MM.1S (cell line): ENCODE measurements around the gene CTNNA3.

ENCODE experiments used
- DNase-seq: peaks from one replicate; pipeline ENCODE4 v3.0.0-alpha.2; 2015
- H2AFZ ChIP-seq: fragments of 300-600 bp; sonication (generic); 2 replicates; pipeline ENCODE4 v1.6.0; 2016; ENCODE audit warnings: antibody characterized with exemption, low read length
- H3F3A ChIP-seq: fragments of 300-600 bp; sonication (generic); 2 replicates; pipeline ENCODE4 v1.6.1; 2016; ENCODE audit warnings: mild to moderate bottlenecking, antibody characterized with exemption, low read length, moderate library complexity, mixed read lengths; ENCODE audit not compliant: insufficient read depth
- H3K27ac ChIP-seq: fragments of 300-600 bp; sonication (generic); 2 replicates; pipeline ENCODE4 v1.5.1; 2016; ENCODE audit warnings: mild to moderate bottlenecking, low read length
- H3K27me3 ChIP-seq: fragments of 300-600 bp; sonication (generic); replicated peaks from 2 replicates; pipeline ENCODE4 v1.6.0; 2016; ENCODE audit warnings: low read length; ENCODE audit not compliant: insufficient read depth
- H3K36me3 ChIP-seq: fragments of 300-600 bp; sonication (generic); replicated peaks from 2 replicates; pipeline ENCODE4 v1.6.1; 2016; ENCODE audit warnings: mild to moderate bottlenecking, low read length, mixed read lengths; ENCODE audit not compliant: insufficient read depth
- H3K4me1 ChIP-seq: fragments of 300-600 bp; sonication (generic); 2 replicates; pipeline ENCODE4 v1.6.1; 2016; ENCODE audit warnings: low read length, mixed read lengths
- H3K4me2 ChIP-seq: fragments of 300-600 bp; sonication (generic); 2 replicates; pipeline ENCODE4 v1.6.0; 2016; ENCODE audit warnings: low read depth, low read length
- H3K4me3 ChIP-seq: fragments of 300-600 bp; sonication (generic); 2 replicates; pipeline ENCODE4 v1.5.1; 2016; ENCODE audit warnings: low read length, mixed read lengths
- H3K79me2 ChIP-seq: fragments of 300-600 bp; sonication (generic); 2 replicates; pipeline ENCODE4 v1.6.1; 2016; ENCODE audit warnings: mixed run types, low read length, mixed read lengths
- H3K9ac ChIP-seq: fragments of 300-600 bp; sonication (generic); 2 replicates; pipeline ENCODE4 v1.6.1; 2016; ENCODE audit warnings: low read length, mixed read lengths
- H3K9me2 ChIP-seq: fragments of 300-600 bp; sonication (generic); replicated peaks from 2 replicates; pipeline ENCODE4 v1.6.1; 2016; ENCODE audit warnings: mild to moderate bottlenecking, low read length, mixed read lengths; ENCODE audit not compliant: insufficient read depth
- H3K9me3 ChIP-seq: fragments of 300-600 bp; sonication (generic); replicated peaks from 2 replicates; pipeline ENCODE4 v1.6.1; 2016; ENCODE audit warnings: mild to moderate bottlenecking, low read length, mixed read lengths; ENCODE audit not compliant: insufficient read depth
- H4K20me1 ChIP-seq: fragments of 300-600 bp; sonication (generic); 2 replicates; pipeline ENCODE4 v1.6.1; 2016; ENCODE audit warnings: mild to moderate bottlenecking, low read length, moderate library complexity, mixed read lengths; ENCODE audit not compliant: insufficient read depth
- EZH2 ChIP-seq: fragments of 300-600 bp; sonication (generic); optimal IDR thresholded peaks from 2 replicates; pipeline ENCODE3; 2017; ENCODE audit warnings: low read depth, mild to moderate bottlenecking, antibody characterized with exemption, low read length, mixed read lengths
- EZH2phosphoT487 ChIP-seq: fragments of 300-600 bp; sonication (generic); IDR thresholded peaks from 2 replicates; pipeline ENCODE4 v1.6.1; 2018; ENCODE audit warnings: antibody characterized with exemption, low read length
- TF ChIP-seq, protein P1 (sequence below): fragments of 300-600 bp; sonication (generic); IDR thresholded peaks from 2 replicates; pipeline ENCODE4 v1.5.1; 2016; ENCODE audit warnings: antibody characterized with exemption, low read length, mixed read lengths

Gene CTNNA3

DNA sequence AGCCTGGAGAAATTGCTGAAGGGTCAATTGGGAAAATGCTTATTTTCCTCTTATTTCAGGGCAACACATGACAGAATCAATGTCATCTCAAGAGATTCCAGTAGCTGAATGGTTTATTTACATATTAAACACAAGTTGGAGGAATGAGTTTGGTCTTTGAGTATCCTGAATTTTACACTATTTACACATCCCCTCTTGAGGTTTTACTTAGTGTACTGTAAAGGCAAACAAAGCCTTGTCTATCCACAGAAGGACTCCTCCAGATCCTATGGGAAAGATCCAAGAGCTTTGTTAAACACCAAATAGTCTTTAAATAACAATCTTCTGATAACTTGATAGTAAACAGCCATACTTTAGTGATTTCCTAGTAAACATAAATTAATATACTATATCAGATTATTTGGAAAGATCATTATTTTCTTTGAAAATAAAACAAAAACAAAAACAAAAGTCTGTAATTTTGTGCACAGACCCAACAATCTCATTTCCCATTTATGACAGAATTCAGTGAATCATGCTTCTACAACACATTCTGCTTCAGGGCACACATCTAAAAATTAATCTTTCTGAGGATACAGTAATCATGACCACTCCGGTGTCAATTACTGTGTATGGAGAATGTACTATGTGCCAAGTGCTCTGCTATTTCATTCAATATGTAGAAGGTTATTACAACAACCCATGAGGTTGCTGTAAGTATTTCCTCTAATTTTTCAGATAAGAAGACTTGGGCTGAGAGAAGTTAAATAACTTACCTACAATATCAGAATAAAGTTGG, 1345.2 kb downstream of the CTNNA3 start:
- H3K9me3 ChIP-seq, result no peaks in the 10 kb centered on the region
- H3K36me3 ChIP-seq, result no peaks in the 10 kb centered on the region; the same call in 1 of the 2 replicates
- H3F3A ChIP-seq, result no peaks in the 10 kb centered on the region
- DNase-seq, result no peak
- no peak overlapping the region for H3K4me2 ChIP-seq
- H2AFZ ChIP-seq, result no peak overlapping the region
- H3K27ac ChIP-seq, result no peak overlapping the region
- no peak overlapping the region for H3K4me3 ChIP-seq
- TF ChIP-seq, protein P1, sequence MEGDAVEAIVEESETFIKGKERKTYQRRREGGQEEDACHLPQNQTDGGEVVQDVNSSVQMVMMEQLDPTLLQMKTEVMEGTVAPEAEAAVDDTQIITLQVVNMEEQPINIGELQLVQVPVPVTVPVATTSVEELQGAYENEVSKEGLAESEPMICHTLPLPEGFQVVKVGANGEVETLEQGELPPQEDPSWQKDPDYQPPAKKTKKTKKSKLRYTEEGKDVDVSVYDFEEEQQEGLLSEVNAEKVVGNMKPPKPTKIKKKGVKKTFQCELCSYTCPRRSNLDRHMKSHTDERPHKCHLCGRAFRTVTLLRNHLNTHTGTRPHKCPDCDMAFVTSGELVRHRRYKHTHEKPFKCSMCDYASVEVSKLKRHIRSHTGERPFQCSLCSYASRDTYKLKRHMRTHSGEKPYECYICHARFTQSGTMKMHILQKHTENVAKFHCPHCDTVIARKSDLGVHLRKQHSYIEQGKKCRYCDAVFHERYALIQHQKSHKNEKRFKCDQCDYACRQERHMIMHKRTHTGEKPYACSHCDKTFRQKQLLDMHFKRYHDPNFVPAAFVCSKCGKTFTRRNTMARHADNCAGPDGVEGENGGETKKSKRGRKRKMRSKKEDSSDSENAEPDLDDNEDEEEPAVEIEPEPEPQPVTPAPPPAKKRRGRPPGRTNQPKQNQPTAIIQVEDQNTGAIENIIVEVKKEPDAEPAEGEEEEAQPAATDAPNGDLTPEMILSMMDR, result no peak
- TF ChIP-seq EZH2 (no peak), EZH2phosphoT487 (no peak)
- no peaks in the 10 kb centered on the region for H3K27me3 ChIP-seq
- H3K9ac ChIP-seq, result no peak overlapping the region
- H3K9me2 ChIP-seq, result no peaks in the 10 kb centered on the region
- no peaks in the 10 kb centered on the region for H3K4me1 ChIP-seq
- H4K20me1 ChIP-seq, result no peaks in the 10 kb centered on the region
- H3K79me2 ChIP-seq, result no peaks in the 10 kb centered on the region

DNA sequence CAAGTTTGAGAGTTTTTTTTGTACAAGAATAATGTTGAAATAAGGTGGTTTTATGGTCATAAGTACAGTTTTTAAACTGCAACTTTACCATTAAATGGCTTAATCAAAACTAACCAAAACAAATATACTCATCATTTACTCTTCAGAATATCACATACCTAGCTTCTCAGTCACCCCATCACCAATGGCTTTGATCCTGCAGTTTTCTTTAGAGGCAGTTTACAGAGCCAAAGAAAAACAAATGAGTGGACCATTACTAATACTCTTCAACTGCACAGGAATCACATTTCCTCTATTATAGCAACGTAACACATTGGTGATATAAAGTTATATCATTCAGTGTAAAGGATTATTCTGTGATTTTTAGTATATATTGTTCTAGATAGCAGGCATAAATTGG, 1346.3 kb downstream of the CTNNA3 start:
- DNase-seq, result no peak
- H3K27me3 ChIP-seq, result no peaks in the 10 kb centered on the region
- no peaks in the 10 kb centered on the region for H3K36me3 ChIP-seq
- H2AFZ ChIP-seq, result no peak overlapping the region
- no peaks in the 10 kb centered on the region for H3K4me1 ChIP-seq
- H3F3A ChIP-seq, result no peaks in the 10 kb centered on the region
- no peaks in the 10 kb centered on the region for H3K79me2 ChIP-seq
- no peak overlapping the region for H3K9ac ChIP-seq
- no peaks in the 10 kb centered on the region for H3K9me3 ChIP-seq
- H3K9me2 ChIP-seq, result no peaks in the 10 kb centered on the region
- H4K20me1 ChIP-seq, result no peaks in the 10 kb centered on the region
- H3K4me3 ChIP-seq, result no peak overlapping the region
- TF ChIP-seq, protein P1, result no peak
- TF ChIP-seq EZH2, result no peak
- no peak for TF ChIP-seq EZH2phosphoT487
- no peak overlapping the region for H3K4me2 ChIP-seq
- no peak overlapping the region for H3K27ac ChIP-seq

DNA sequence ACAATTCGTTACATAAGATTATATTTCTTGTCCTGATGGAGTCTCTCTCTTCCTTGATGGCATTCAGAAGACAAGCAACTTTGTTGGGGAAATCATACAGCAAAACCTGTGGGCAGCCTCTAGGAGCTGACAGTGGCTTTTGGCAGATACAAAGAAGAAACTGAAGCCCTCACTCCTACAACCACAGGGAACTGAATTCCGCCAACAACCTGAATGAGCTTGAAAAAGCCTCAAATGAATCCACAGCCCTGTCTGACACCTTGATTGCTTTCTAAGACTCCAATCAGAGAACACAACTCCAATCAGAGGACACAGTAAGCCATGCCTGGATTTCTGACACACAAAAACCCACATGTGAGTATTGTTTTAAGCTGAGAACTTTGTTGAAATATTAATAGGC, 1346.9 kb downstream of the CTNNA3 start:
- no peaks in the 10 kb centered on the region for H3K36me3 ChIP-seq
- TF ChIP-seq EZH2, result no peak
- TF ChIP-seq, protein P1, result no peak
- TF ChIP-seq EZH2phosphoT487, result no peak
- no peaks in the 10 kb centered on the region for H3K79me2 ChIP-seq
- no peaks in the 10 kb centered on the region for H4K20me1 ChIP-seq
- H3F3A ChIP-seq, result no peaks in the 10 kb centered on the region
- no peak overlapping the region for H3K4me3 ChIP-seq
- no peaks in the 10 kb centered on the region for H3K9me3 ChIP-seq
- no peak overlapping the region for H3K9ac ChIP-seq
- no peak overlapping the region for H2AFZ ChIP-seq
- H3K27ac ChIP-seq, result no peak overlapping the region
- H3K27me3 ChIP-seq, result no peaks in the 10 kb centered on the region
- no peaks in the 10 kb centered on the region for H3K4me1 ChIP-seq
- DNase-seq, result no peak
- H3K9me2 ChIP-seq, result no peaks in the 10 kb centered on the region
- no peak overlapping the region for H3K4me2 ChIP-seq
